G401 (cell line): ENCODE data around the gene PITX2. TPM values are rescaled to one million over a fixed set of nuclear protein-coding genes. Genes with fewer than 3 reads are reported as not detected.

Experiments
- DNase-seq: peaks from one replicate; pipeline ENCODE4 v3.0.0-alpha.2; 2015; ENCODE audit warnings: low spot score
- in situ Hi-C: cut with HindIII; loops from 2 replicates; pipeline ENCODE4 v1.10.0; 2016; ENCODE audit warnings: low sequenced_read_pairs, mixed read lengths
- total RNA-seq: library from RNA; depleted of rRNA; stranded (reverse); fragments of >200 nt; shearing (Covaris generic); gene quantifications from 2 replicates; pipeline ENCODE4 v1.2.3, GENCODE V29; 2014; rRNA removed

The PITX2 gene
- not detected in 2 replicates for total RNA-seq

DNA sequence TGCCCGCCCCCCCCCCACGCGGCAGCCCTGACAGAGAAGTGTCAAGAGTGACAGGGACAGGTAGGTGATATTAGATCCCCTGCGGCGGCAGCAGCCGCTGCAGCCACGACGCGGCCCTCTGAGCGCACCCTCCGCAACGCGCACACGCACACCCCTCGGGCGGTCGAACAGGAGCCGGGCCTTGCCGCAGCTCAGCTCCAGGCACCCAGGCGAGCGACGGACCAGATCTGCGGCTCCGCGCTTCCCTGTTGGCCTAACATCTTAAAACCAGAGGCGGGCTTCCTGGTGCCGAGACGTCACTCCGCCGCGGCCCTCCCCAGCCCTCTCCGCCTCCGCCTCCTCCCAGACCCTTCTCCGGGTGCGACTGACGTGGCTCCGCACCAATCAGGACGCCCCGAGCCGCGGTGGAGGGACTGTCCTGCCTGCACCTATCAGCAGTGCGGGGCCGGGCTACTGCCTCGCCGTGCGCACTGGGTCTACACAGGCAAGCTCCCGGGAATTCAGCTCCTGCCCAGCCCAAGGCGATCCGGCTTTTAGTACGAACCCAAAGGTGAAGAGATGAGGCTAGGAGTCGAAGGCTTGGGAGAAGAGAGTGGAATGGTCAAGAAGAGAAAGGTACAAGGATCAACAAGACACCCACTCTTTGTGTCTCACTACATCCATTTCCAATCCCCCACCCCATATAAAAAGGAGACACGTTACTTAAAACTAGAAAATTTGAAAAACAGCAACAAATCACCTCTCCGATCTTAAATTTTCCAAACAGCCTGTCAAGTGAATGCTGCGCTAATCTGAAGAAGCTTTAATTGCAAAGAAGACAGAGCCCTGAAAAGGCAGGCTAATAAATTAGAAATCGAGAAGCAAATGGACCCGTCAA, at the start of gene PITX2:
Gene PITX2 (minus strand): TSS at position 237 of the 877 bp plus-strand sequence. CDS start 617 bp downstream, outside the sequence.
- in situ Hi-C loops: no loop called here
- DNase-seq: no peak

DNA sequence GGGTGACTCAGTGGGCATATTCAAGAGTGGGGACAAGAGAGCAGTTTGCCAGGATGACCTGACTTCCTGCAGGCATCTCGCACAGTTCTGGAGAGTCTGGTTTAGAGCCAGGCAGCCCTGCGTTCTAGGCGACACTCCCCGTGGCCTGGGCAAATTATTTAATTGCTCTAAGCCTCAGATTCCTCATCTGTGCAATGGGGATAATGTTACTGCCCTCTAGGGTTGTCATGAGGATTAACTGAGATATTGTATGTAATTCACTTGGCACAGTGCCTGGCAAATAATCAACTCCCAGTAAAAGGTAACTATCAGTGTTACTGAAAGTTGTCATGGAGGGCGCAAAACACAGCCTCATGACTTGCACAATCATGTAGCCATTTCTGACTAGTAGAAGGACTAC, 48.8 kb upstream of the PITX2 start:
- in situ Hi-C loops: no loop called here
- DNase-seq: no peak

DNA sequence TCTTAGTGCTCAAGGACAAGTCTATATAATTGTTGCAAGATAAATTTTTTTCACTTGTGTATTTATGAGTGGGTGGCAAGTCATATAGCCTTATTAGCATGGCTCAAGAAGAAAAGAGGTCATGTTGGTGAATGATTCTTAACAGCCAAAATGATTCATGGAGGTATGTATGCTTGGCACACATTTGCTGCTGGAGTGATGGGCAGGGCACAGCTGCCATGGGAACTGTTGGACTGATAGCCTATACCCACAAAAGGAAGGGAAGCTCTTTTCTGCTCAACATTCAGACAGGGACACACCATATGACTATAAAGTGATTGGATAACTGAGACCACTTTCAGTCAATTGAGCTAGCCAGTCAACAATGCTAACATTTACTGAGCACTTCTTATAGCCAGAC, 46.8 kb upstream of the PITX2 start:
- in situ Hi-C loops: no loop called here

DNA sequence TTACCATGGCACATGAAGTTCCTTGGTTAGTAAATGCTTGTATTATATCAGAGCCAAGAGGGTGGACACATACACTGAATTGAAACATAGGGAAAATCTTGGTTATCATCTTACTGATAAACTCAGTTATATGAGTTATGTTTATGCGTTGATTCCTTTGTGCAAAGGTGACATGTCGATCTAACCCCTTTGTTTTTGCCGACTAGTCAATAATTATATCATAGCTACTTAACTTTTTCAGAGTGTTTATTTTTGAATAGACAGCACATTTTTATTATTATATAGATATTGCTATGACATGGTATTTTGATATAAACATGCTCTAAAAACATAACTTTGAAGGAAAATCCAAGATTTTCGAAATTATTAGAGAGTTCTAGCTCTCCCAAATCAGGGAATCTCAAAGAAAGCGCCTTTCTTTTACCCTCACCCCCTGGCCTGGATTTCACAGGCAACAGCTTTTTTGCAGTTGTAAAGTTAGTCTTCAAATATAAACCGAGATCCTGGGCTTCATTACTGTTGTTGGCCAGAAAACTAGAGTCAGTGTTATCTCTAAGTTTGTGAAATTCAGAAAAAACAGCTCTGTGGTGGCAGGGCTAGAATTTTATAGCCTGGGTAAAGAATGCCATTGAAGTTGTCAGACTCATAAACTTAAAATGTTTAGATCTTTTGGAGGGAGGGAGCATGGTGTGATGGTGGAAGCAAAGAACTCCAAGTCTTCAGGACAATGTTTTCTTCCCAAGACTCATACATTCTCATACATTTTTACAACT, 45.8 kb upstream of the PITX2 start:
- DNase-seq: no peak
- in situ Hi-C loops: no loop called here

More for the DNA sequence above, 46.8 kb upstream of the PITX2 start:
- no peak for DNase-seq

DNA sequence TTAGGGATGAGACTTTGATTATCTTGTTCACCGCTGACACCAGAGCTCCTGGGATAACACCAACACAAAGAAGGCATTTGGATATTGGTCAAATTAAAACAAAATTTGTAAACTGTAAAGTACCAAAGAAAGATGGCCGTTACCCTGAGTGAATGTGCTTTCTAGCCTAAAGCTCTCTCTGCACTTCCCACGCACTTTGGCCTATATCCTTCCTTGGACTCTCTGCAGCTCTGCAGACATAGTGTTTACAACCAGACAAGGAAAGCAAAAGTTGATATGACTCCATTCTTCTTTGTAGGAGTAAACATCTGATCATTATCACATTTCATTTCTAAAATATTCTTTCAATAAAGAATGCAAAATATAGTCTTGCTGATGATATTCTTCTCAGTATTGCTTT, 44.8 kb upstream of the PITX2 start:
- no peak for DNase-seq
- in situ Hi-C loops: no loop called here

- in situ Hi-C loops: no loop called here
Observed at GRCh38 chr4:110666030-110666429, 43.2 kb upstream of the PITX2 start.

GRCh38 chr4:110663738-110664444, 41.0 kb upstream of the PITX2 start:
- no peak for DNase-seq
- in situ Hi-C loops: no loop called here

More at GRCh38 chr4:110666030-110666429, 43.2 kb upstream of the PITX2 start:
- no peak for DNase-seq

DNA sequence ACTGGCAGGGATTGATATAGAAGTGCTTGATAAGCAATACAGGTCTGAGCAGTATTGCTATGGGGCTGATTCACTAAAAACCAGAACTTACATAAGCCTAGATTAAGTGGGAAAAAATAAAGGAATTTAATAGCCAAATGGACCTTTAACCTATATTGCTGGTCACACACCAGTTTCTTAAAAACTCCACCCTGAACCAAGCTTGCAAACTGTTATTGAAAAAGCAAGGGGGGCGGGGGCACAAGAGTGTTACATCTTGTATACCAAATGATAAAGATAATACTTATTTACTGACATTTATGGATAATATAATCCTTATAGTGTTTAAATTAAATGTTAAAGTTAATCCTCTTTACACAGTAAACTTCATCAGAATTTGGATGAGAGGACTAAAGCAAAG, 40.3 kb upstream of the PITX2 start:
- DNase-seq: no peak
- in situ Hi-C loops: no loop called here

- DNase-seq: no peak
- in situ Hi-C loops: no loop called here
Observed at GRCh38 chr4:110660755-110661154, 37.9 kb upstream of the PITX2 start.

GRCh38 chr4:110654254-110654635, 31.4 kb upstream of the PITX2 start:
- DNase-seq: no peak
- in situ Hi-C loops: no loop called here

GRCh38 chr4:110653321-110654253, 30.7 kb upstream of the PITX2 start:
- DNase-seq: no peak
- in situ Hi-C loops: no loop called here

- no peak for DNase-seq
- in situ Hi-C loops: no loop called here
Observed at GRCh38 chr4:110644008-110644407, 21.1 kb upstream of the PITX2 start.

DNA sequence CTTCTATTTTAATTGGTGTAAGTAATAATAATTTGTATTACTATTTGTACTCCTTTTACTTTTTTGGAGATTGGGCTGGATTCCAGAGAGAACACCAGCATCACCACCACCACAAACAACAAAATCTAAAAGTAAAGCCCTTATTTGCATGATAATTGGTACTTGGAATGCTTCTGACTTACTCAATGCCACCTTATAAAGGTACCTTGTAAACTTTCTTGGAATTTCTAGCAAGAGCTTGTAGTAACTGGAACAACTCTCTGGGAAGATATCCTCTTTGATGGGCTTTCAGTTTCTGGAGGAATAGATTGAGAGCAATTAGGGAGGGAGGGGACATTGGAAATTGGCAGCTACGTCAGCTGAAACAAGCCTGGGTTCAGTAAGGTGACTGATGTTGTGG, 20.2 kb upstream of the PITX2 start:
- in situ Hi-C loops: no loop called here

GRCh38 chr4:110641218-110641617, 18.3 kb upstream of the PITX2 start:
- no peak for DNase-seq
- in situ Hi-C loops: no loop called here

More for the DNA sequence above, 20.2 kb upstream of the PITX2 start:
- DNase-seq: no peak

DNA sequence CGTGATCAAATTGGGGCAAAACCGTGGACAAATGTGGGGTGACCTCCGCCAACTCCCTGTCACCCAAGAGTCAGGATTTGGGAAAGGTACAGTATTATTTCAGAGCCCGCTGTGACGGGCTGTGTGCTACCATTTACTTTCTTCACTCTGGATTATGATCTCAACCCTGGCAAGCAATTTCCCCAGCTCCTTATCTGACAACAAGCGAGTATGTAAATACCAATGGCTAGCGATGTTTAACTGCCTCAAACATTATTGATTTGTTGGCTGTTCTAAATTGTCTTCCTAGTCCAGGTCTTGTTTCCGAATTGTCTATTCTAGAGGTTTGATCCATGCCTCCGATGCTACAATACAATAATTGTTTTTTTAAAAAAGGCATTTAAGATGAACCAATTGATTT, 17.7 kb upstream of the PITX2 start:
- no peak for DNase-seq
- in situ Hi-C loops: no loop called here

DNA sequence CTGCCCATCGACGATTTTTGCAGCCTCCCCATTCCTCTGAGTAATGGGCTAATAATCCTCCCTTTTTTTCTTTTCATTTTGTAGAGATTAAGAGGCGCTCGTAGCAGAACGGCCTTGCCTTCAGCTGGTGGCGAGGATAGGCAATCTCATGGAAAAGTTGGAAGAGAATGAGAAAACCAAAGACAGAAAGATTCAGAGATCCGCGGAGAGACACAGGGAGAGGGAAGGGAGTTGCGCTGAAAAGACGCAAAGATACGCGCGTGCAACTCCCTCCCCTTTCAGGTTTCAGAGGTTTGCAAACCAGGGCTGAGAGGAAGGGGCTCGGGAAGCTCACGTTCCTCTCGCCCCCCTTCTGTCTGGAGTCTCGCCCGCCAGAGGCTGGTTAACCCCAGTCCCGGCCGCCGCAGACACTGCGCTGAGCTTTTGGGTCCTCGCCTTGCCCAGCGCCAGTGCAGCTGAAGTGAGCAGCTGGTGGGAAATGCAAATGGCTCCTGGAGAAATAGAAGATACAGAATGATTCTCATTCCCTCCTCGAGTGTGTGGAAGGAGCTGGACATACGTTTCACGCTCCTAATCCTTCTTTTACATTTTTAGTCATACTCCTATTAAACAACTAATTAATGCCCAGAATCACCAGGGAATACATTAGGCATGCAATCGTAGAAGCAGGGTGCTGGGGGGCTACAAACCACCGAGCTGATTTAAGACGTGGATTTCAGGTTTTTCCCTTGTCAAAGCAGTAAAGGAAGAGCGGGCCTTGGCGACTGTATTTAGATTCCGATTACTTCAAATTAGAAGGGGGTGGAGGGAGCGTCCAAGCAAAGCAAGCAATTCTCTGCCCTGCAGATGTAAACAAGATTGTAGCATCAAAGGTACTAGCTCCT, 16.6 kb upstream of the PITX2 start:
- DNase-seq: no peak
- in situ Hi-C loops: no loop called here

DNA sequence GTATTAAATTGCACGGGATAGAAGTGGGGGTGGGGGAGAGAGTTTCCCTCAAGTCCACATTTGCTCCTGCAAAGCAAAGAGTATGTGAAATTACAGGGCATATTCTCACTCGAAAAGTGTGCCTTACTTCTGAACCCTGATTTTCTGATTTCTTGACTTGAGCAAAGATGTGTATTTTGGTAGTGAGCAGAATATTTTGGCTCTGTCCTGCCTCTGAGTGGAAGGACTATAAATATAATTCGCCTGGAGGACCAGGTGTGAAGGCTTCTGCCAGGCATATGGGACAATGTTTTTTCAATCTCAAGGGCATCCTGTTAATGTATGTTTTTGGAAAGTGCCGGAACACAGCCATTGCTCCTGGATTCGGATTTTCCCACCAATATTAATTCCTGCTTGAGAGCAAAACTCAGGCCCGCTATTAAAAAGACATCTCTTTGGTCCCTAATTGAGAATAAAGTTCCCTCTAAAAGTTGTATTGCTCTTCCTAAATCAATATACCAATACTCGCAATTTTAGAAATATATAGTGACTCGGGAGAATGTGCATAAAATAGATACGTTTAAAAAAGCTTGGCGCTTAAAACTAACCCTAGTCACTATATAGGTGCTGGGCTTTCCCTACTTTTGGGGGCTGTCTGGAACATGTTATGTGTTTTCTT, 15.3 kb upstream of the PITX2 start:
- in situ Hi-C loops: no loop called here
- DNase-seq: no peak
